Stimulated activated CD8-positive, alpha-beta memory T cell treated with anti-CD3 and anti-CD28 coated beads, Interleukin-15, amount 100 ng/mL, for 1 hour (primary cell): ENCODE measurements around the gene IQGAP1.

Experiments
- DNase-seq: peaks from one replicate; pipeline ENCODE4 v3.0.0-alpha.2; 2020; ENCODE audit warnings: low read depth

IQGAP1 gene

DNA sequence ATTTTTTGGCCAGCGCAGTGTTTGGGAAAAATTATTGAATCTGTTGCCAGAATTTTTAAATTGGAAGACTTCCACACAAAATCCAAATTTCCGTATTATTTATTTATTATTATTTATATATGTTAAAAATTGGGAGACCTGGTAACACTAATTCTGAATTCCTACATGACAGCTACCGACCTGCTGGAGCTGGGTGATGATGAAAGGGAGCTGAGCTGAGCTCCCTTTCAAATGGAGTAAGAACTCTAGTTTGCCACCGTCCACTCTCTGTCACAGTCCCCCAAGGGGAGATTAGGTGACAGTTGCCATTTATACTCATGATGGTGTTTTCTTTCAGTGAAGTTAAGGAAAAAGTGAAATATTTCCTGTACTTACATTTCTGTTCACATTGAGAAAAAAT is 143.1 kb downstream of the IQGAP1 start:
- no peak for DNase-seq

- no peak for DNase-seq
Measured at GRCh38 chr15:90535254-90535653, 147.2 kb downstream of the IQGAP1 start.

DNA sequence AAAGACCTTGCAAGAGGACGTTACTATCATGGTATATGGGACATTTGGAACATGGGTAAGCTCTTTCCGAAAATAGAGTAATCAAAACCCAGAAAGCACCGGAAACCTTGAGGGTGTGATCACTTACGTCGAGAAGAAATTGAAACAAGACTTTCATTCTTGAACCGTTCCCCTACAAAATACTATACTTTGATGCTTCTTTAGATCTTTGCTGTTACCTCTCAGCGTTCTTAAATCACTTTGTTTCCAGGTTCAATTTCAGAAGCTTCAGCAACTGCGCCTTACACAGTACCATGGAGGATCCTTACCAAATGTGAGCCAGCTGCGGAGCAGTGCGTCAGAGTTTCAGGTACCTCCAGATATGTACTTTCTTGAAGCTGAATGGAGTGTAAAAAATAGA is 151.7 kb downstream of the IQGAP1 start:
- no peak for DNase-seq

DNA sequence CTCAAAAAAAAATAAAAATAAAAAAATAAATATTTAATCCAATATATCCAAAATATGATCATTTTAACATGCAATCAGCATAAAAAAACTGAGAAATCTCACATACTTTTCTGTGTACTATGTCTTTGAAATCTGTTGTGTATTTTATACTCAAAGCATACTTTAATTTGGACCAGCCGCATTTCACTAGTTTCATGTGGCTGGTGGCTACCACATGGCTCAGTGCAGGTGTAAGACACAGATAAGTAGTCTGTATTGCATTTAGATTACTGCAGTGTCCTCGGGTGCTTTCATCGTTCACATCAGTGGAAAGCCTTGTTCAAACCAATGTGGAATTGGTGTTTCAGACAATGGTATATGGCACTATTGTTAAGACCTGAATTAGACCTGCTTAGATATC is 152.7 kb downstream of the IQGAP1 start:
- DNase-seq: no peak

- no peak for DNase-seq
Measured at GRCh38 chr15:90545095-90545494, 157.1 kb downstream of the IQGAP1 start.

DNA sequence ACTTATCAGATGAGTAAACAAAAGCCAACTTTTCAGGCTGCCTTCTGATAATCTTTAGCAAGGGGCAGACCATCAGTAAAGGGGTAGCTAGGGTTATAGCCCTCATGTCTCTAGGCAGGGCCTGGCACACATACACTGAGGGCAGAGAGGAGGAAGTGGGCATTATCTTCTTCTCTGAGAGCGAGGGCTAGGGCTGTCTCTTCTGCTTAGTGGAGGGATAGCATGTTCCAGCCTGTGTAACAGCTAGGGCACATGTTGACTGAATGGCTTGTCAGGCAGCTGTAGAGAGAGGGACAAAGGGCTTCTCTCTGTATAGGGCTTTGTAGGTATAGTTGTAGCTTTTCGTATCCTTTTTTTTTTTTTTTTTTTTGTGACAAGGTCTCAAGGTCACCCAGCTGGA is 159.5 kb downstream of the IQGAP1 start:
- DNase-seq: no peak

DNA sequence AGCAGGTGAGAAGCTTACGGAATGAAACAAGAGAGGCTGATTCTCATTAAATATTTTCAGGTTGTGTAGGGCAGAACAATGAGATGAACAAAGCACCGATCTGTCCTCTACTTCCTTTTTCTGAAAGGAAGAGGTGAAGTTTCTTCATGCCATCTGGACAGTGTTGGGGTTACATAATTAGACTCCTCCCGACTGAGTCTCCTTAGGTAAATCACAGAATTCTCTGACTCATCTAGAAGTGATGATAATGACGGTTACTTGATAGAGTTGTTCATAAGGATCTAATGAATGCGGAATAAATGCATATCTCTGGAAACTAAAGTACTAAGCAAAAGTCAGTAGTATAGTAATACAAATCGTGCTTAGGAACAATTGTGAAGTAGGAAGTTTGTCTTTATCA is 162.9 kb downstream of the IQGAP1 start:
- no peak for DNase-seq
